ENCODE measurements around the gene PSMB5.

The PSMB5 gene

GRCh38 chr14:23043754-23044153 lies 9.1 kb upstream of the PSMB5 start:
- TF ChIP-seq TAF1 (IDR thresholded peaks at IDR 0.05; ENCODE audit: borderline replicate concordance, insufficient read depth, low read length) (no peak), POLR2AphosphoS5 (IDR thresholded peaks at IDR 0.05; ENCODE audit: low read depth, low read length) (no peak), REST (IDR thresholded peaks at IDR 0.05; ENCODE audit: insufficient read depth in 1 of 2, low read depth in 2 of 2, low read length in 2 of 2) (no peak), SIN3A (IDR thresholded peaks at IDR 0.05; ENCODE audit: borderline replicate concordance, insufficient read depth, low read length) (no peak), FOXP2 (optimal IDR thresholded peaks at IDR 0.05; ENCODE audit: borderline replicate concordance, extremely low read depth, extremely low read length, insufficient read depth) (no peak)

- no peak for TF ChIP-seq TAF1 (IDR thresholded peaks at IDR 0.05; ENCODE audit: borderline replicate concordance, insufficient read depth, low read length)
- TF ChIP-seq POLR2AphosphoS5 (IDR thresholded peaks at IDR 0.05; ENCODE audit: low read depth, low read length) = no peak
- no peak for TF ChIP-seq SIN3A (IDR thresholded peaks at IDR 0.05; ENCODE audit: borderline replicate concordance, insufficient read depth, low read length)
- no peak for TF ChIP-seq FOXP2 (optimal IDR thresholded peaks at IDR 0.05; ENCODE audit: borderline replicate concordance, extremely low read depth, extremely low read length, insufficient read depth)
- TF ChIP-seq REST (IDR thresholded peaks at IDR 0.05; ENCODE audit: insufficient read depth in 1 of 2, low read depth in 2 of 2, low read length in 2 of 2) = no peak
Measured at GRCh38 chr14:23043145-23043544, 8.4 kb upstream of the PSMB5 start.

- TF ChIP-seq FOXP2 (optimal IDR thresholded peaks at IDR 0.05; ENCODE audit: borderline replicate concordance, extremely low read depth, extremely low read length, insufficient read depth) (no peak), REST (IDR thresholded peaks at IDR 0.05; ENCODE audit: insufficient read depth in 1 of 2, low read depth in 2 of 2, low read length in 2 of 2) (no peak), TAF1 (IDR thresholded peaks at IDR 0.05; ENCODE audit: borderline replicate concordance, insufficient read depth, low read length) (no peak), POLR2AphosphoS5 (IDR thresholded peaks at IDR 0.05; ENCODE audit: low read depth, low read length) (no peak), SIN3A (IDR thresholded peaks at IDR 0.05; ENCODE audit: borderline replicate concordance, insufficient read depth, low read length) (no peak)
Measured at GRCh38 chr14:23042162-23042965, 7.7 kb upstream of the PSMB5 start, which contains the start of gene PSMB11. PSMB11 (plus strand) TSS chr14:23042212; CDS start chr14:23042226, 14 bp downstream.

- TF ChIP-seq FOXP2 (optimal IDR thresholded peaks at IDR 0.05; ENCODE audit: borderline replicate concordance, extremely low read depth, extremely low read length, insufficient read depth) (no peak), SIN3A (IDR thresholded peaks at IDR 0.05; ENCODE audit: borderline replicate concordance, insufficient read depth, low read length) (no peak), TAF1 (IDR thresholded peaks at IDR 0.05; ENCODE audit: borderline replicate concordance, insufficient read depth, low read length) (no peak), REST (IDR thresholded peaks at IDR 0.05; ENCODE audit: insufficient read depth in 1 of 2, low read depth in 2 of 2, low read length in 2 of 2) (no peak), POLR2AphosphoS5 (IDR thresholded peaks at IDR 0.05; ENCODE audit: low read depth, low read length) (no peak)
Measured at GRCh38 chr14:23041729-23042128, 7.0 kb upstream of the PSMB5 start.

All from PFSK-1 (cell line).